MM.1S (cell line): ENCODE results near the gene ID2.

Source experiments
- DNase-seq: peaks from one replicate; pipeline ENCODE4 v3.0.0-alpha.2; 2015
- H2AFZ ChIP-seq: fragments of 300-600 bp; sonication (generic); 2 replicates; pipeline ENCODE4 v1.6.0; 2016; ENCODE audit warnings: antibody characterized with exemption, low read length
- H3F3A ChIP-seq: fragments of 300-600 bp; sonication (generic); 2 replicates; pipeline ENCODE4 v1.6.1; 2016; ENCODE audit warnings: mild to moderate bottlenecking, antibody characterized with exemption, low read length, moderate library complexity, mixed read lengths; ENCODE audit not compliant: insufficient read depth
- H3K27ac ChIP-seq: fragments of 300-600 bp; sonication (generic); 2 replicates; pipeline ENCODE4 v1.5.1; 2016; ENCODE audit warnings: mild to moderate bottlenecking, low read length
- H3K27me3 ChIP-seq: fragments of 300-600 bp; sonication (generic); replicated peaks from 2 replicates; pipeline ENCODE4 v1.6.0; 2016; ENCODE audit warnings: low read length; ENCODE audit not compliant: insufficient read depth
- H3K36me3 ChIP-seq: fragments of 300-600 bp; sonication (generic); replicated peaks from 2 replicates; pipeline ENCODE4 v1.6.1; 2016; ENCODE audit warnings: mild to moderate bottlenecking, low read length, mixed read lengths; ENCODE audit not compliant: insufficient read depth
- H3K4me1 ChIP-seq: fragments of 300-600 bp; sonication (generic); 2 replicates; pipeline ENCODE4 v1.6.1; 2016; ENCODE audit warnings: low read length, mixed read lengths
- H3K4me2 ChIP-seq: fragments of 300-600 bp; sonication (generic); 2 replicates; pipeline ENCODE4 v1.6.0; 2016; ENCODE audit warnings: low read depth, low read length
- H3K4me3 ChIP-seq: fragments of 300-600 bp; sonication (generic); 2 replicates; pipeline ENCODE4 v1.5.1; 2016; ENCODE audit warnings: low read length, mixed read lengths
- H3K79me2 ChIP-seq: fragments of 300-600 bp; sonication (generic); 2 replicates; pipeline ENCODE4 v1.6.1; 2016; ENCODE audit warnings: mixed run types, low read length, mixed read lengths
- H3K9ac ChIP-seq: fragments of 300-600 bp; sonication (generic); 2 replicates; pipeline ENCODE4 v1.6.1; 2016; ENCODE audit warnings: low read length, mixed read lengths
- H3K9me2 ChIP-seq: fragments of 300-600 bp; sonication (generic); replicated peaks from 2 replicates; pipeline ENCODE4 v1.6.1; 2016; ENCODE audit warnings: mild to moderate bottlenecking, low read length, mixed read lengths; ENCODE audit not compliant: insufficient read depth
- H3K9me3 ChIP-seq: fragments of 300-600 bp; sonication (generic); replicated peaks from 2 replicates; pipeline ENCODE4 v1.6.1; 2016; ENCODE audit warnings: mild to moderate bottlenecking, low read length, mixed read lengths; ENCODE audit not compliant: insufficient read depth
- H4K20me1 ChIP-seq: fragments of 300-600 bp; sonication (generic); 2 replicates; pipeline ENCODE4 v1.6.1; 2016; ENCODE audit warnings: mild to moderate bottlenecking, low read length, moderate library complexity, mixed read lengths; ENCODE audit not compliant: insufficient read depth
- CTCF ChIP-seq: fragments of 300-600 bp; sonication (generic); IDR thresholded peaks from 2 replicates; pipeline ENCODE4 v1.5.1; 2016; ENCODE audit warnings: antibody characterized with exemption, low read length, mixed read lengths
- EZH2 ChIP-seq: fragments of 300-600 bp; sonication (generic); optimal IDR thresholded peaks from 2 replicates; pipeline ENCODE3; 2017; ENCODE audit warnings: low read depth, mild to moderate bottlenecking, antibody characterized with exemption, low read length, mixed read lengths
- EZH2phosphoT487 ChIP-seq: fragments of 300-600 bp; sonication (generic); IDR thresholded peaks from 2 replicates; pipeline ENCODE4 v1.6.1; 2018; ENCODE audit warnings: antibody characterized with exemption, low read length

Gene ID2

GRCh38 chr2:8656811-8657210, 25.0 kb upstream of the ID2 start:
- Histone ChIP-seq H3K9me2 (no peaks in the 10 kb centered on the region), H3K36me3 (no peaks in the 10 kb centered on the region), H3K9ac (no peak overlapping the region), H4K20me1 (no peaks in the 10 kb centered on the region), H3K27me3 (no peaks in the 10 kb centered on the region), H3K79me2 (no peaks in the 10 kb centered on the region), H3K9me3 (no peaks in the 10 kb centered on the region), H2AFZ (no peak overlapping the region), H3F3A (no peaks in the 10 kb centered on the region), H3K4me3 (no peak overlapping the region), H3K4me2 (no peak overlapping the region), H3K27ac (no peak overlapping the region), H3K4me1 (no peaks in the 10 kb centered on the region)
- TF ChIP-seq EZH2 = no peak
- DNase-seq = no peak

DNA sequence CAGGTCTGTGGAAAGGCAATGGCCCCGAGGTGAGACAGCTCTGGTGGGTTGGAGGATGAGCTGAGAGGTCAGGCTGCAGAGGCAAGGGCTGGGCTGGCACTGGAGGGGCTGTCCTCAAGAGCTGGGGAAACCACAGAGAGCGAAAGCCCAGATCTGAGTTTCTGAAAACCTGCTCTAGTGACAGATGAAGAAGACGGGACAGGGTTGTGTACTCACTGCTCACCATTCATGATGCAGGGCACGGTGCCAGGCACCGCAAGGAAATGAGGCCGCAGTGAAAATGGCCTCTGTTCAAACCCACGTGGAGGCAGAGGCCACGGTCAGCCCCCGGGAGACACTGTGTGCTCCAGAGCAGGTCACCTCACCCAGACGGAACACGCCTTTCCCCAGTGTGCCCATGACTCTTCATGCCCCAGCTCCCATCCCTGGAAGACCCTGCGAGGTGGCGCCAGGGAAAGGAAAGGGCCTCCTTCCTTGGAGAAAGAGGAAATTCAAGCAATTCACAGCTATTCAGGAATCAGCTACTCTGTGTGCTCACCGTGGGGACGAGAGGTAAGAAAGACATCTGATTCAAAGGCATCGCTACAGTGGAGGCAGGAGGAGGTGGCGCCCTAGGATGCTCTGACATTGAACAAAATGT, 24.3 kb upstream of the ID2 start:
- Histone ChIP-seq H3K36me3 (no peaks in the 10 kb centered on the region), H3K27ac (no peak overlapping the region), H3K27me3 (no peaks in the 10 kb centered on the region), H3K9me3 (no peaks in the 10 kb centered on the region), H3K9ac (no peak overlapping the region), H3K4me2 (no peak overlapping the region), H3K4me1 (no peaks in the 10 kb centered on the region), H4K20me1 (no peaks in the 10 kb centered on the region), H3F3A (no peaks in the 10 kb centered on the region), H3K4me3 (no peak overlapping the region), H3K79me2 (no peaks in the 10 kb centered on the region), H2AFZ (no peak overlapping the region), H3K9me2 (no peaks in the 10 kb centered on the region)
- TF ChIP-seq CTCF (no peak), EZH2 (no peak), EZH2phosphoT487 (no peak)
- no peak for DNase-seq

- Histone ChIP-seq H4K20me1 (no peaks in the 10 kb centered on the region), H3K4me1 (no peaks in the 10 kb centered on the region), H3K4me3 (no peak overlapping the region), H3F3A (no peaks in the 10 kb centered on the region), H3K79me2 (no peaks in the 10 kb centered on the region), H3K9me2 (no peaks in the 10 kb centered on the region), H3K36me3 (no peaks in the 10 kb centered on the region), H3K4me2 (no peak overlapping the region), H3K9me3 (no peaks in the 10 kb centered on the region), H3K27ac (no peak overlapping the region), H3K9ac (no peak overlapping the region), H2AFZ (no peak overlapping the region), H3K27me3 (no peaks in the 10 kb centered on the region)
- TF ChIP-seq EZH2phosphoT487 = no peak
- no peak for TF ChIP-seq CTCF
- TF ChIP-seq EZH2 = no peak
- no peak for DNase-seq
Observed at GRCh38 chr2:8658064-8658862, 23.6 kb upstream of the ID2 start.
